CD4-positive, alpha-beta T cell treated with Interleukin-4 for 1 hour (primary cell): ENCODE results near the gene SLC4A5.
"Not testable (repeated sequence)": the region's sequence is repeated elsewhere in the genome, so short reads cannot be mapped to it uniquely, and the experiment has no call there.

Experiments used
- DNase-seq, 2 donors: peaks; one replicate each; pipeline ENCODE4 v3.0.0-alpha.2; 2020 to 2022

Gene SLC4A5

DNA sequence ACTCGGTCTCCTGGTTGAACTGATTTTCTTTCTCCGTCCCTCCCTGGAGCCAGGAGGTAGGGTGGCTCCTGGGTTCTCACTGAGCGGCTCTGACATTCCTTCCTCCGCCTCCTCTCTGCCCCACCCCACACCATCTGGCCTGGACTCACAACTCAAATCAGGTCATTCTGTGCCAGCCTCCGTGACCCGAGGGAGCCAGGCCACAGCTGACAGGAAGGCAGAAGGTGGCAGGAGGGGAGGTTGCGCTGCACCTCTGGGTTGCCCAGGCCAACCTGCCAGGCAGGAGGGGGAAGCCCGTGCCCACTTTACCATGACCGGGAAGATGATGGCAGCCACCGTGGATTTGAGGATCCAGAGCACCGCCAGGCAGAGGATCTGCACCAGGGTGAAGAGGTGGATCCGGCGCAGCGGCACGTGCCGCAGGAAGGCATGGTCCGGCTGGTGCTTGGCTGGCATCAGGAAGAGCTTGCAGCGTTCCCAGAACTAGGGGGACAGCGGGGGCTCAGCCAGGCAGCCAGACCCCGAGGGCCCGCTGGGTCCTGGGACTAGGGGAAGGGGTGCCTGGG, 116.5 kb downstream of the SLC4A5 start:
- no peak for DNase-seq

DNA sequence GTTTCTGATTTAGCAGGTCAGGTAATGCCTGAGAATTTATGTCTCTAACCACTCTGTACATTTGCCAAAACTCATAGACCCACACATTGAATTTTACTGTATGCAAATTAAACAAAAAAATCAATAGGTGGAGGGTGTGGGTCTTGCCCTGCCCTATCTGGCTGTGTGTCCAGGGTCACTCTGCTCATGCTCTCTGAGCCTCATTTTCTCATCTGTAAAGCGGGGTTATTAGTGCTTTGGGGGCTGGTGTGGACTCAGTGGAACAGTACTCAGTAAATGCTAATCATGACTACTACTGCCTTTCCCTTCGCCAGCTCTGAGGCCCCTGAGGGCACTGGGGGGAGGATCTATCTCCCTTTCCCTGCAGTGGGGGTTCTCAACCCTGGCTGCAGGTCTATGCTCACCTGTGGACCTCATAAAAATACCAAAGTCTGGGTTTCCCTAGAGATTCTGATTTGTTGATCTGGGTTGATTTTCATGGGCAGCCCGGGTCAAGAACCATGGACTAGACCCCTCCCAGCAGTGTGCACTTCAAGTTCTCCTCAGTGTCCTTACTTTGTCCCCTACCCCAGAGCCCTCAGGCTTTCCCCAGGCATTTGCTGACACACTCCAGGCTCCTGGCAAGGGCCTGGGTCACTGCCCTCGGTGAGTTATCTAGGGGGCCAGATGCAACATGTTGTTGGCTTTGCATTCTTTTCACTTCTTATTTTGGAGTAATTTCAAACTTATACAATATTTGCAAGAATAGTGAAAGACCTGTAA, 117.3 kb downstream of the SLC4A5 start:
- no peak for DNase-seq

GRCh38 chr2:74223941-74224770, 119.1 kb downstream of the SLC4A5 start:
- DNase-seq = no peak

- DNase-seq = no peak
Measured at GRCh38 chr2:74222300-74222650, 120.9 kb downstream of the SLC4A5 start.

GRCh38 chr2:74221604-74222299, 121.5 kb downstream of the SLC4A5 start:
- DNase-seq = no peak

DNA sequence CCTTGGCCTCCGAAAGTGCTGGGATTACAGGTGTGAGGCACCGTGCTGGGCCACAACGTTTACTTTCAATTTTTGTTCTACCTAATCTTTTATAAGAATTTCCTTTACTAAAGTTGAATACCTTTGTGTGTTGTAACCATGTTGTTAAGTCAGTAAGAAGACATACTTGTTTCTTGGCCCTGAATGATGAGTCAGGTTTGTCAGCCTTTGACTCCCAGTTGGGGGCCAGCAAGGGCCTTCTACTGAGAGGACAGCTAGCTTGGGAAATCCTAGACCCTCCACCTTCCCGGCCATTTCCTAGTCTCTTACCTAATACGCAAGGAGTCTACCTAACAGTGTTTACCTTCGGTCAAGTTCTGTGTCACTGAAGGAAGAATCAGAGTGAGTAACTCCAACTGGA, 122.1 kb downstream of the SLC4A5 start:
- DNase-seq = no peak

DNA sequence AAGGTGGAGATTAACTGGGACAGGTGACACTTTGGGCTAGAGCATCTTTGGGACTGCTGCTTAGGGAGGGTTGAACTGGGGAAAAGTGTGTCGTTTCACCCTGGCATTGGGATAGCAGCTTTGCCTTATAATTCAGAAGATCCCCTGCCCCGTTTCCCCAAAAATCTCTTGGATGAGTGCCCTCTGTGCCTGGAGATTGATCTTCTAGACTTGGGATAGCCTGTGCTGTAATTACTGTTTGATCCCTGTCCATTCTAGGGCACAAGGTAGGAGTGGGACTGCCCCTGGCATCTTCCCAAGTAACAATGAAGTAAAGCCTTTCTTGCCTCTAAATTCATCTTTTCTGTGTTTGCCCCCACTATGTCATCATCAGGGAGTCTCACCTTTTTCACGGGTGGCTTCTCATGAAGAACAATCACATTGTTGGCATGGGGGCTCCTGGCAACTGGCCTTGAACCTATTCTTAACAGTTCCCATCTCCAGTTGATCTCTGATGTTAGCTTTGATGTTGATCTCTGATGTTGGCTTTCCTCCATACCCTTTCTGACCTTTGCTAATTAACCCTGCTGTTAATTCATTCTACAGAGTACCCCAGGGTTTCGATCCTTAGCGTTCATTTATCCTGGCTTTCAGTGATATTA, 123.2 kb downstream of the SLC4A5 start:
- DNase-seq = no peak

DNA sequence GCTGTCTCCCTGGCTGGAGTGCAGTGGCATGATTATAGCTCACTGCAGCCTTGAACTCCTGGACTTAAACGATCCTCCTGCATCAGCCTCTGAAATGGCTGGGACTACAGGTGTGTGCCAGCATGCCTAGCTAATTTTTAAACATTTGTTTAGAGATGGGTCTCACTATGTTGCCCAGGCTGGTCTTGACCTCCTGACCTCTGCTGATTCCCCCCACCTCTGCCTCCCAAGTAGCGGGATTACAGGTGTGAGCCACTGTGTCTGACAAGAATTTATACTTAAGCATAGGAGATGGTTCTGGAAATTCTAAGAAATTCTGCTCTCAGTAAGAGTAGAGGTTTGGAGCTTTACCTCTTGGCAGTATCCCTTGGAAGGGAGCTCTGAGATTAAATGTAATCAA, 126.6 kb downstream of the SLC4A5 start:
- no peak for DNase-seq

DNA sequence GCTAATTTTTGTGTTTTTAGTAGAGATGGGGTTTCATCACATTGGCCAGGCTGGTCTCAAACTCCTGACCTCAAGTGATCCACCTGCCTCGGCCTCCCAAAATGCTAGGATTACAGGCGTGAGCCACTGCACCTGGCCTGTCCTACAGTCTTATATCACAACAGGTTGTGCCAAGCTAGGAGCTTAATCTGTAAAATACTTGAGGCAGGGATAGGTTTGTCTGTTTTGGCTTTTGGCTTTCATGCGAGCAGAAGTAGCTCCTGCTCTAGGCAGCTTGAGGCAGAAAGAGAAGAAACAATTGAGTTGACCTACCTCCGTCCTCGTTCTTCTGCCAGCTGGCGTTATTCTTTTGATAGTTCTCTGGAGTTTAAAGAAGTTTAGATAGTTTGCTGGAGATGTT, 127.4 kb downstream of the SLC4A5 start:
- DNase-seq = not testable (repeated sequence)

GRCh38 chr2:74212702-74213410, 130.4 kb downstream of the SLC4A5 start:
- no peak for DNase-seq

- peak; percentile 54 to 76 for DNase-seq
Measured at GRCh38 chr2:74206180-74206688, 137.0 kb downstream of the SLC4A5 start.

DNA sequence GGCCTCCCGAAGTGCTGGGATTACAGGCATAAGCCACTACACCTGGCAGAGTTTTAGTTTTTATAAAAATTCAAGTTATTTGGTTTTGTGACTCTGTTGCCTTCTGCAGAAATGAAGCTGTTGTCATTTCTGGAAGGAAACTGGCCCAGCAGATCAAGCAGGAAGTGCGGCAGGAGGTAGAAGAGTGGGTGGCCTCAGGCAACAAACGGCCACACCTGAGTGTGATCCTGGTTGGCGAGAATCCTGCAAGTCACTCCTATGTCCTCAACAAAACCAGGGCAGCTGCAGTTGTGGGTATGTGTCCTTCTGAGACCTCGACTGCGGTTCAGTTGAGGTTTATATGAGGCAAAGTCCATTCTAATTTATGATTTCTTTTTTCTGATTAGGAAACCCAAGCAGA, 137.6 kb downstream of the SLC4A5 start:
- peak; percentile 33 to 46 for DNase-seq

DNA sequence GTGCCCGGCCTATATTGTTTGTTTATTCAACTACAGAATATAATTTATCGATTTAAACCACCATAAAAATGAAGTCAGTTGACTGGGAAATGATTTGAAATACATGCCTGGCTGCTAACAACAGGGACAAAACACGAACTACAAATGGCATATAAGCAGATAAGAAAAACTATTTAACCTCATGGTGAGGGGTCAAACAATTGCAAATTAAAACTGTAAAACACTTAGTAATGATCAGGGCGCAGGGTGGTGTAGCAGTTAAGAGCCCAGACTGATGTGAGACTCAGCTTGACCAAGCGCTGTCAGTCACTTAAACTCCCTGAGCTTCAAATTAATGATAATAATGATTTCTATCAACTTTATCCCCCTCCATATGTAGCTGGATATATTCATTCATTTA, 138.1 kb downstream of the SLC4A5 start:
- no peak for DNase-seq

GRCh38 chr2:74204436-74204835, 138.8 kb downstream of the SLC4A5 start:
- DNase-seq = no peak

GRCh38 chr2:74201596-74201995, 141.6 kb downstream of the SLC4A5 start:
- DNase-seq = no peak

GRCh38 chr2:74201196-74201595, 142.0 kb downstream of the SLC4A5 start:
- no peak for DNase-seq

DNA sequence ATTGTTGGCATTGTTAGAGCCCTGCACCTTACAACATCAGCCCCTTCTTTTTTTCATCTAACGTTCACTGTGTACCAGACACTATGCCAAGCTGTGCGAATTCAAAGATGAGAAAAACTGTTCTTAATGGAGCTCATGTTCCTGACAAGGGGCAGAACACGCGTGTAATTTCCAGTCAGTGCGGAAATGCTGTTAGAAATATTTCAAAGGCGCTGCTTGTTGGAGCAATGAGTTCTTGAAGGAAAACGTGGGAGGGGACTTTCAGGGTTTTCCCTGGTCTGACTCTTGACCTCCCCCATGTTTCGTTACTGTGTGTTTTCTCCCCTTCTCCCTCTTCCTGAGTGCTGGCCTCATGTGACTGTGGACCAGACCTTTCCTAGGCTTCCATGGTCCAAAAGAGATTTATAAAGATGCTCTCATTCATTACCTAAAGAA, 143.3 kb downstream of the SLC4A5 start:
- DNase-seq = peak in 1 of 2 donors; percentile 19

DNA sequence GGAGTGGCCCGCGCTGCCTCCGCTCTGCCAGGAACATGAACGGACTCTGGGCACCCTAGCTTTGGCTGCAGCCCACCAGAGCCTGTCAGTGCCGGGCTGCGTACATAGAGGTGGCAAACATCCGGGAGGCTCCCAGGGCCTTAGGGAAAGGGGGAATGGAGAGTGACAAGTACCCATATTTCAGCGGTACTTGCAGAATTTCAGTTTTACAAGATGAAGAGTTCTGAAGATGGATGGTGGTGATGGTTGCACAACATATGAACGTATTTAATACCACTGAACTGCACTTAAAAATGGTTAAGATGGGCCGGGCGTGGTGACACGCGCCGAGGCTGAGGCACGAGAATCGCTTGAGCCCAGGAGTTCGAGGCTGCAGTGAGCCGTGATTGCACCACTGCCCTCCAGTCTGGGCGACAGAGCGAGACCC, 143.9 kb downstream of the SLC4A5 start:
- DNase-seq = peak in 1 of 2 donors; percentile 21

DNA sequence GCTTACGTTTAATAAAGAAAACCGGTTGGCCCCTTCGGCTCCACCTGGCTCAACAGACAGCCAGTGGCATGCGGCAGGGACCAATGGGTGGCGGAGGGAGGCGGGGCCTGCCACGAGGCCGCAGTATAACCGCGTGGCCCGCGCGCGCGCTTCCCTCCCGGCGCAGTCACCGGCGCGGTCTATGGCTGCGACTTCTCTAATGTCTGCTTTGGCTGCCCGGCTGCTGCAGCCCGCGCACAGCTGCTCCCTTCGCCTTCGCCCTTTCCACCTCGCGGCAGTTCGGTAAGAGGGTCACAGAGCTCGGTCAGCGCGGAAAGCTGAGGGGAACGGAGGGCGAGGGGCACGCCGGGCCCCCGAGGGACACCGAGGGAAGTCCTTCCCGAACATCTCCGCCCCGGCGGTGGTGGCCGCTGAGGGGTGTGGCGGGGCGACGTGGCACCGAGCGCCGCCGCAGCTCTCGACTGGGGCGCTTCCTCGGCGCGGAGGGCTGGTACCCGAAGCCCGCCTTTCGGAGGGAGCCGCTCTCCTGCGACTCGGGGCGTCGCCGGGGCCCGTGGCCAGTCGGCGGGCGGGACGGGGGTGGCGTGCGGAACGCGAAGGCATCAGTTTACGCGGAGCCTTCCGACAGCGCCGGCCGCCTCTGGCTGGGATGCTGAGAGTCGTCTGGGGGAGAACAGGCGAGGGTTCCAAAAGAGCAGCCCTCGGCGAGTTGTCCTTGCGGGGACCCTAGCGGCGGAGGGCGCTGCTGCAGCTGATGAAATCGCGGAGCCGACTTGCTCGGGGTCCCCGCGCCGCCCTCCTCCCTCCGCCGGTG, 144.5 kb downstream of the SLC4A5 start, which contains the start of gene MTHFD2:
Gene MTHFD2 (plus strand): TSS at position 155 of the 814 bp plus-strand sequence. CDS start 27 bp downstream, at position 182.
- peak; percentile 93 for DNase-seq

GRCh38 chr2:74198023-74198460, 145.2 kb downstream of the SLC4A5 start:
- DNase-seq = no peak

GRCh38 chr2:74197049-74197448, 146.2 kb downstream of the SLC4A5 start:
- DNase-seq = no peak
